PFSK-1 (cell line): ENCODE results near the gene SIL1.

Experiments
- FOXP2 ChIP-seq: optimal IDR thresholded peaks from 2 replicates; pipeline ENCODE3; 2011; ENCODE audit warnings: borderline replicate concordance, control low read depth, inconsistent platforms; ENCODE audit not compliant: insufficient read depth; ENCODE audit errors: extremely low read length, extremely low read depth
- POLR2AphosphoS5 ChIP-seq: IDR thresholded peaks from 2 replicates; pipeline ENCODE4 v1.6.1; 2012; ENCODE audit warnings: low read depth, mild to moderate bottlenecking, control low read depth, low read length, moderate library complexity
- REST ChIP-seq, 2 experiments: IDR thresholded peaks; 2 replicates each; pipeline versions ENCODE4 v1.6.1 to v1.8.0; 2011 to 2012; ENCODE audit warnings: low read depth in 2 of 2, low read length in 2 of 2, control low read depth in 1 of 2, inconsistent platforms in 1 of 2, mild to moderate bottlenecking in 1 of 2, moderate library complexity in 1 of 2; ENCODE audit not compliant: insufficient read depth in 1 of 2
- SIN3A ChIP-seq: IDR thresholded peaks from 2 replicates; pipeline ENCODE4 v1.6.1; 2012; ENCODE audit warnings: mild to moderate bottlenecking, low read length, moderate library complexity, borderline replicate concordance; ENCODE audit not compliant: insufficient read depth
- TAF1 ChIP-seq: IDR thresholded peaks from 2 replicates; pipeline ENCODE4 v1.6.1; 2012; ENCODE audit warnings: low read length, control low read depth, borderline replicate concordance; ENCODE audit not compliant: insufficient read depth

GRCh38 chr5:138989720-138990119, 208.4 kb downstream of the SIL1 start:
- no peak for TF ChIP-seq SIN3A
- no peak for TF ChIP-seq REST (IDR thresholded peaks at IDR 0.05; ENCODE audit: insufficient read depth in 1 of 2, low read depth in 2 of 2, low read length in 2 of 2)
- TF ChIP-seq TAF1, result no peak
- no peak for TF ChIP-seq POLR2AphosphoS5
- TF ChIP-seq FOXP2, result no peak
